CD1c-positive myeloid dendritic cell (primary cell): ENCODE measurements around the gene DEAF1.

Source experiments
- DNase-seq: peaks from one replicate; pipeline ENCODE4 v3.0.0-alpha.2; 2016; ENCODE audit errors: extremely low spot score

Gene DEAF1

DNA sequence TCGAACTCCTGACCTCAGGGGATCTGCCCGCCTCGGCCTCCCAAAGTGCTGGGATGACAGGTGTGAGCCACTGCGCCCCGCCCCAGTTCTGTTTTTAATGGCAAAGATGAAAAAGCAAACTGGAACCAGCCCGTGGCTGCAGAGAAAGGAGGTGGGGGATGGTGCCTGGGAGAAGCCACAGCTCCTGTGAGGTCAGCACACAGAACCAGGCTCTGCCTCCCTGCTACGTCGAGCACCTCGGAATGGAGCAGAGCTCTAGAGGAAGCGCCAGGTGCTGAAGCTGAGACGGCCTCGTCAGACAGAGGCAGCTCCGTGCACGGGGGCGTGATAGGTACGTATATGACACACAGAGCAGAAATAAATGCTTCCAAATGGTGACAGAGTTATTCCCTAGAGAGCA lies 49.5 kb downstream of the DEAF1 start:
- no peak for DNase-seq

DNA sequence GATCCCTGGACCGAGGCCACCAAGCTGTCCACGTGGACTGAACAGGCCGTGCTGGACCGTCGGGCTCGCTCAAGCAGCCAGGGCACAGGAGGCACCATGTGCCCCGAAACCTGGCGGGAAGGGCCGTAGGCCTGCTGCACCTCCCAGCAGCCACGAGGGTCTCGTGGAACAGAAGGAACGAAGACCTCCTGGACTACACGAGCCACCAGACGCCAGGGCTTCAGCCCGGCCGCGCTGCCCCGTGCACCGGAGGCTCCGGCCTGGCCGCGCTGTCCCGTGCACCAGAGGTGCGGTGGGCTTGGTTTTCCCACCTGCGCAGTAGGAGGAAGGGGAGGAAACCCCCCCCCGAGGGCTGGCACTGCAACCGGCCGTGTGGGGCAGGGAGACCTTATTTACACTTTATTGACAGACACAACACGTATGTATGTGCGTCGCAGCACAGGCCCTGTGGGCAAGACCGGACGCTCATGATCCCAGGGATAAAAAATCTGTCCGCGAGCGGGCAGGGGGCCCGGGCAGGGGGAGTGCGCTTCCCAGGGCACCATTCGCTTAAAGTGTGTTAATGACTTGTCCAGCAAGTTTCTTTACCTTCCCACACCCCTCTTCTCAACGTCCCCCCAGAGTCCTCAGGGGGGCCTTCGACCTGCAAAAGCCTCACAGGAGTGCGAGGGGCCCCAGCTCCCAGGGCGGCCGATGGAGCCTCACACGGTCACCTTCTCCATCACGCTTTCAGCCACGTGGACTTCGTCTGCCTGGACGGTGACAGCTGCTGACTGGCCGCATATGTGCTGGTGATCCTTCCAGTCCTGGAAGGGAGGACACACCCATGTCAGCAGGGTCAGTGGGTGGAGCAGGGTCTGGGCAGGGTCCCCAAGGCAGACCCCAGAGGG lies 50.9 kb downstream of the DEAF1 start:
- DNase-seq, result no peak

DNA sequence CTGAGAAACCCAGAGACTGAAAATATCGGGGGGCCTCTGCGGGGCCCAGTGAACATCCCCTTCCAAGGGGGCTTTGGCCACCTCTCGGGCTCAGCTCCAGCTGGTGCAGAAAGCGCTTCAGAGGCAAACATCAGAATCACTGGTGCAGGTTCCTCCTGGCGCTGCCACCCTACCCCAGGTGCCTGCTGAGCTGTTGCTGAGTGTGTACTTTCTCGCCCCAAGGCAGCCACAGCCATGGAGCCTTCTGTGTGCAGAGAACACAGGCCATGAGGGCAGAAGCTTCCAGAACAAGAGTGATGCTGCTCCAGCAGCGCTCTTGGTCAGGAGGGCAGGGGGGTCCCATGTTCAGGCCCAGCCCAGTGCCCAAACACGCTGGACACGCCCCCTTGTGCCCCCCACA lies 51.7 kb downstream of the DEAF1 start:
- DNase-seq, result no peak

DNA sequence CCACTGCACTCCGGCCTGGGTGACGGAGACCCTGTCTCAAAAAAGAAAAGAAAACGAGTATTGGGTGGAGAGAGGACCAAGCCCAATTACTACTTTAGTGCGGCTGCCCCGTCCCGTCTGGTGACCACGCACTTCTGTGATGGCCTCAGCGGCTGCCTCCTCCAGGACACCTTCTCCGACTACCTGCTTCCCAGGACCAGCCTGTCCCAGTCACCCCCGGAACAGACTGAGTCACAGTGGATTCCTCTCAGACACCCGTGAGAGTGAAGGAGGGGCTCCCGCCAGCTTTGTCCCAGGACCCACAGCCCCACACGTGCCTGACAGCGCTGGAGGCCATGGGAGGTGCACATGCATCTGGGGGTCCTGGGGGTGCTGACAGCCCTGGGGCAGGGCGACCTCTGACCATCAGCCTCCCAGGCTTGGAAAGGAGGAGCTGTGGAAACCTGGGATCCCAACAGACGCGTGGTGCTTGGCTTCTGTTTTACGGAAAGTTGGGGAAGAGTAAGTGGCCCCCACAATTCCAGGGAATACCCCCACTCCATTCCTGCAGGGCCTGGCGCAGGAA lies 53.1 kb downstream of the DEAF1 start:
- no peak for DNase-seq

DNA sequence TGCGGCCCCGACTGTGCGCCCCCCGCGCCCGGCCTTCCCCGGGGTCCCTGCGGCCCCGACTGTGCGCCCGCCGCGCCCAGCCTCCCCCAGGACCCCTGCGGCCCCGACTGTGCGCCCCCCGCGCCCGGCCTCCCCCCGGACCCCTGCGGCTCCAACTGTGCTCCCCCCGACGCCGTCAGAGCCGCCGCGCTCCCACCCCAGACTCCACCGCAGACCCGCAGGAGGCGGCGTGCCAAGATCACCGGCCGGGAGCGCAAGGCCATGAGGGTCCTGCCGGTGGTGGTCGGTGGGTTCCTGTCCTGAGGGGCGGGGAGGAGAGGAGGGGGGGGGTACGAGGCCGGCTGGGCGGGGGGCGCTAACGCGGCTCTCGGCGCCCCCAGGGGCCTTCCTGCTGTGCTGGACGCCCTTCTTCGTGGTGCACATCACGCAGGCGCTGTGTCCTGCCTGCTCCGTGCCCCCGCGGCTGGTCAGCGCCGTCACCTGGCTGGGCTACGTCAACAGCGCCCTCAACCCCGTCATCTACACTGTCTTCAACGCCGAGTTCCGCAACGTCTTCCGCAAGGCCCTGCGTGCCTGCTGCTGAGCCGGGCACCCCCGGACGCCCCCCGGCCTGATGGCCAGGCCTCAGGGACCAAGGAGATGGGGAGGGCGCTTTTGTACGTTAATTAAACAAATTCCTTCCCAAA lies 54.9 kb downstream of the DEAF1 start:
- DNase-seq, result peak; percentile 53

DNA sequence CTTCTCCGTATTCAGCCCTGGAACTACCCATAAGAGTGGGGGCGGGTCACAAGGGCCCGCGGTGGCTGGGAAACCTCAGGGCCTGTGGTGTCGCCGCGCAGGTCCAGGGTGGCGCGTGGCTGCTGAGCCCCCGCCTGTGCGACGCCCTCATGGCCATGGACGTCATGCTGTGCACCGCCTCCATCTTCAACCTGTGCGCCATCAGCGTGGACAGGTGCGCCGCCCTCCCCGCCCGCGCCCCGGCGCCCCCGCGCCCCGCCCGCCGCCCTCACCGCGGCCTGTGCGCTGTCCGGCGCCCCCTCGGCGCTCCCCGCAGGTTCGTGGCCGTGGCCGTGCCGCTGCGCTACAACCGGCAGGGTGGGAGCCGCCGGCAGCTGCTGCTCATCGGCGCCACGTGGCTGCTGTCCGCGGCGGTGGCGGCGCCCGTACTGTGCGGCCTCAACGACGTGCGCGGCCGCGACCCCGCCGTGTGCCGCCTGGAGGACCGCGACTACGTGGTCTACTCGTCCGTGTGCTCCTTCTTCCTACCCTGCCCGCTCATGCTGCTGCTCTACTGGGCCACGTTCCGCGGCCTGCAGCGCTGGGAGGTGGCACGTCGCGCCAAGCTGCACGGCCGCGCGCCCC lies 55.6 kb downstream of the DEAF1 start:
- no peak for DNase-seq

DNA sequence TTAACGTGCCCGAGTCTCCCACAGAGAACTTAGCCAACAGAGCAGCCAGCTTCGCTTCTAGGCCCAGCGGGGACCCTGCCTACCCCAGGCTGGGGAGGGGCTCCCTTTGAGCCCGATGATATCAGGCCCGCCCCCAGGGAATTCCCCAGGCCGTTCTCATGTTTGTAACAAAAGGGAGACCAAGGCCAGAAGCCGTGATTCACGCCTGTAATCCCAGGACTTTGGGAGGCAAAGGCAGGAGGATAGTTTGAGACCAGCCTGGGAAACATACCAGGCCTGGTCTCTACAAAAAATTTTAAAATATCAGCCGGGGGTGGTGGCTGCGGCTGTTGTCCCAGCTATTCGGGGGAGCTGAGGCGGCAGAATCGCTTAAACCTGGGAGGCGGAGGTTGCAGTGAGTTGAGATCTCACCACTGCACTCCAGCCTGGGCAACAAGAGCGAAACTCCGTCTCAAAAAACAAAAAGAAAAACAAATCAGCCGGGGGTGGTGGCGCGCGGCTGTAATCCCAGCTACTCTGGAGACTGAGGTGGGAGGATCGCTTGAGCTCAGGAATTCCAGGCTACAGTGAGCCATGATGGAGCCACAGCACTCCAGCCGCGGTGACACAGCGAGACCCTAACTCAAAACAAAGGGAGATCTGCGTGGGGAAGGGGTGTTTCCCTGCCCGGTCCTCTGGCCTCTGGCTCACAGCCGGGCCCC lies 56.2 kb downstream of the DEAF1 start:
- no peak for DNase-seq

DNA sequence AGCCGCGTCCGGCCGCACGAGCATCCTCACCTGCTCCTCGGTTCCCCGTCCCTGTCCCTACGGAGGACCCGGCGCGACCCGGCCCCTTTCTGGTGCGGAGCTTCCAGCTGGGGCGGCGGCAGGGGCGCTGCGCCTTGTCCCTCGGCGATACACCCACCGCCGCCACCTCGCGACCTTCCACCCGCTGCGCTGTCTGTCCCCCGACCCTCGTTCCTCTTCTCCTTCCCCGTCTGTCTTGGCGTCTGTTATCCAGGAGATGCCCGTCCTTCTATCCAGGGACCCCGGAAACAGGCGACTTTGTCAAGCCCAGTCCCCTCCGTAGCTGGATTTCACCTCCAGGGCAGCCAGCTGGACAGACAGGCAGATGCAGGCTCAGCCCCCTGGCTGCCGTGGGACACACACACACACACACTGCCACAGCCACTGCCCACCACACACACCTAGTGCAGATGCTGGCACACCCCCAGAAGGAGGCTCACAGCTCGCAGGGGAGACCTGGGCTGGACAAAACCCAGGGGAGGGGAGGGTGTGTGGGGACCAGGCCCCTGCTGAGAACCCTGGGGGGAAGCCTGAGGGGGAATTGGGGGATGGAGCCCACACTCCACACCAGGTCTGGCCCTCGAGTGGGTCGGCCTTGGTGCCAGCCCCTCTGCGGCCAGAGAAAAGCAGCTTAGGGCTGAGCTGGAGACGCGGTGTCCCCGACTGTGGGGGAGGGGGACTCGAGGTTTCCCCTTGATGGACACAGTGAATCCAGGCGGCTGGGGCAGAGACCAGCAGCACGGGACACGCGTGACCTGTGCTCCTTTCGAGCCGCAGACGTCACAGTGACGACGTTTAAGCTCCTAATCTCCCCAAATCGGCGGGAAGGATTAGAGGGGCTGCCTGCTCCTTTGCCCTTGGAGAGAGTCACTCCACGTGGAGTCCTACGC lies 57.2 kb downstream of the DEAF1 start:
- no peak for DNase-seq

DNA sequence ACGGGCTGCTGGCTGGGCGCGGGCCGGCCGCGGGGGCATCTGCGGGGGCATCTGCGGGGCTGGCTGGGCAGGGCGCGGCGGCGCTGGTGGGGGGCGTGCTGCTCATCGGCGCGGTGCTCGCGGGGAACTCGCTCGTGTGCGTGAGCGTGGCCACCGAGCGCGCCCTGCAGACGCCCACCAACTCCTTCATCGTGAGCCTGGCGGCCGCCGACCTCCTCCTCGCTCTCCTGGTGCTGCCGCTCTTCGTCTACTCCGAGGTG lies 57.8 kb downstream of the DEAF1 start:
- DNase-seq, result no peak

DNA sequence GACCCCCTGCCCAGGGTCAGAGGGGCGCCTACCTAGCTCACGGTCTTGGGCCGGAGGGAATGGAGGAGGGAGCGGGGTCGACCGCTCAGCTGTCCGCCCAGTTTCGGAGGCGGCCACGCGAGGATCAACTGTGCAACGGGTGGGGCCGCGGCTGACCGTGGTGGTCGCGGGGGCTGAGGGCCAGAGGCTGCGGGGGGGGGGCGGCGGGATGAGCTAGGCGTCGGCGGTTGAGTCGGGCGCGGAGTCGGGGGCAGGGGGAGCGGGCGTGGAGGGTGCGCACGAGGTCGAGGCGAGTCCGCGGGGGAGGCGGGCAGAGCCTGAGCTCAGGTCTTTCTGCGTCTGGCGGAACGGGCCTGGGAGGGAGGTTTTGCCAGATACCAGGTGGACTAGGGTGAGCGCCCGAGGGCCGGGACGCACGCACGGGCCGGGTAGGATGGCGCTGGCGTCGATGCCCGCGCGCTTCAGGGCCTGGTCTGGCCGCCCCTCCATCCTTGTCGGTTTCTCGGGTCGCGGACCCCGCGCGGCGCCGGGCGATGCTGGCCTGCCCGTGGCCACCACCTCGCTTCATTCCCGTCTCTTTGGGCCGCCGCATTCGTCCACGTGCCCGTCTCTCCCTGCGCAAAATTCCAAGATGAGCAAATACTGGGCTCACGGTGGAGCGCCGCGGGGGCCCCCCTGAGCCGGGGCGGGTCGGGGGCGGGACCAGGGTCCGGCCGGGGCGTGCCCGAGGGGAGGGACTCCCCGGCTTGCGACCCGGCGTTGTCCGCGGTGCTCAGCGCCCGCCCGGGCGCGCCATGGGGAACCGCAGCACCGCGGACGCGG lies 58.3 kb downstream of the DEAF1 start, which contains the start of gene DRD4:
Gene DRD4, plus strand, starts transcription at position 759 of the 822 bp plus-strand sequence. Its CDS starts 36 bp downstream, at position 795.
- DNase-seq, result no peak

DNA sequence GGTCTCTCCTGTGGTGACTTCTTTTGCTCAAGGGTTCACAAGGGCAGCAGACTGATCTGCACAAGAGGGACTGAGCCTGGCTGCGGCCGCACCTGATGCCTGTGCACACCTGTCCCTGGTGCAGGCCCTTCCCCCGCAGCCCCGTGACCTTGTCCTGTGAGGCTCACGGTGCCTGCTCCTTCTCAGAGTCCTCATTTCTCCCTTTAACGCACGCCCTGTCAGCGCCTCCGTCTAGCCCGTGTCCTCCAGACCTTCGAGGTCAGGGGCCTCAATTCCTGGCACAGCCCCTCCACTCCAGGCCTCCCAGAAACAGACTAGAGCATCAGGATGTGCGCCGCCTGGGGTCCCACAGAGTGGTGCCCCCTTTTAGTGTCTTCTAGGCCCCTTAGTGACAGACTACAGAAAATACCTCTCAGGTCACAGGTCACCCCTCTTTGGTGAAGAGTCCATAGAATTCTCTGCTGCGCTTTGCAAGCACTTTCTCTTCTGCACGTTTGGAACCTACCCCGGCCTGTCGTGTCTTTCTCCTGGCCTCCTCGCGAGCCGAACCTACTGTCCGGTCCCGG lies 59.0 kb downstream of the DEAF1 start:
- no peak for DNase-seq

DNA sequence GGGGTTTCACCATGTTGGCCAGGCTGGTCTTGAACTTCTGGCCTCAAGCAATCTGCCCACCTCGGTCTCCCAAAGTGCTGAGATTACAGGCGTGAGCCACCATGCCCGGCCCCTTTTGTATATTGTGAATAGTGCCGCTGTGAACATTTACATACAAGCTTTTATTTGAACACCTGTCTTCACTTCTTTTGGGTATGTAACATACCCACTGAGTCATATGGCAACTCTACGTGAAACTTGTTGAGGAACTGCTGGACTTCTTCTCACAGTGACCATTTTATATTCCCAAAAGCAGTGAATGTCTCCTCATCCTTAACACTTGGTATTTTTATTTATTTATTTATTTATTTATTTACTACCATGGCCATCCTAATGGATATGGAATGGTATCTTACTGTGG lies 64.2 kb downstream of the DEAF1 start:
- no peak for DNase-seq

DNA sequence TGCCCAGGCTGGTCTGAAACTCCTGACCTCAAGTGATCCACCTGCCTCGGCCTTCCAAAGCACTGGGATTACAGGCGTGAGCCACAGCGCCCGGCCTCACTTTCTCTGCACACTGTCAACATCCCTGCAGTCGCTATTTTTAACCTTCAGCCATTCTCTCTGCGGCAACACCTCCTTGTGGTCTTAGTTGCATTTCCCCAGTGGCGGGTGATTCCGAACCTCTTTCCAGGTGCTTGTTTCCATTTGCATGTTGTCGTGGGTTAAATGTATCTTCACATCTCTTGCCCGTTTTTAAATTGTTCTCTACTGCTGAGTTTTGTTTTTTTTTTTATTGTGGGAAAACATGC lies 65.8 kb downstream of the DEAF1 start:
- DNase-seq, result no peak

DNA sequence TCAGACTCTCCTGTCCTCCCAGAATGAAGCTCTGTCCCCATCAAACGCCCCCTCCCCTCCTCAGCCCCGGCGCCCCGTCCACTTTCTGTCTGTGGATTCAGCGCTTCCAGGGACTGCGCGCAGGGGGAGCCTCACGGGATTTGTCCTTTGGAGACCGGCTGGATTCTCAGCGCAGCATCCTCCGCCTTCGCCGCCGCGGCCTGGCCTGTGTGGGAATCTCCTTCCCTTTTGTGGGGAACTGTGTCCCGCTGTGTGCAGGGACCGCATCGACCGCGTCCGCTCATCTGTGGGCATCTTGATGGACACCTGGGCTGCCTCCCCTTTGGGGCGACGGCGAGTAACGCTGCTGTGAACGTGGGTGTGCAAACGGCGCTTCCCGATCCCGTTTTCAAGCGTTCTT lies 67.0 kb downstream of the DEAF1 start:
- DNase-seq, result no peak

DNA sequence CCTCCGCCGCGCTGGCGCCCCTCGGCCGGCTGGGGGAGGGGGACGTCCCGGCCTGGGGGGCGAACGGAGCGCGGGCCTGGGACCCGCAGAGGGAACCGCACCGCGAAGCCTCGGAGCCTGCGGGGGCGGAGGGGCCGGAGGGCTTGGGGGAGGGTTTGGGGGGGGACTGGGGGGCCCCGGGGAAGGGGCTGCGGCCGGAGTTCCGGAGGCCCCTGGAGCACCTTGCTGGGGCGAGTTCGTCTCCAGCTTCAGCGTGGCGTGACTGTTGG lies 67.8 kb downstream of the DEAF1 start:
- DNase-seq, result no peak

DNA sequence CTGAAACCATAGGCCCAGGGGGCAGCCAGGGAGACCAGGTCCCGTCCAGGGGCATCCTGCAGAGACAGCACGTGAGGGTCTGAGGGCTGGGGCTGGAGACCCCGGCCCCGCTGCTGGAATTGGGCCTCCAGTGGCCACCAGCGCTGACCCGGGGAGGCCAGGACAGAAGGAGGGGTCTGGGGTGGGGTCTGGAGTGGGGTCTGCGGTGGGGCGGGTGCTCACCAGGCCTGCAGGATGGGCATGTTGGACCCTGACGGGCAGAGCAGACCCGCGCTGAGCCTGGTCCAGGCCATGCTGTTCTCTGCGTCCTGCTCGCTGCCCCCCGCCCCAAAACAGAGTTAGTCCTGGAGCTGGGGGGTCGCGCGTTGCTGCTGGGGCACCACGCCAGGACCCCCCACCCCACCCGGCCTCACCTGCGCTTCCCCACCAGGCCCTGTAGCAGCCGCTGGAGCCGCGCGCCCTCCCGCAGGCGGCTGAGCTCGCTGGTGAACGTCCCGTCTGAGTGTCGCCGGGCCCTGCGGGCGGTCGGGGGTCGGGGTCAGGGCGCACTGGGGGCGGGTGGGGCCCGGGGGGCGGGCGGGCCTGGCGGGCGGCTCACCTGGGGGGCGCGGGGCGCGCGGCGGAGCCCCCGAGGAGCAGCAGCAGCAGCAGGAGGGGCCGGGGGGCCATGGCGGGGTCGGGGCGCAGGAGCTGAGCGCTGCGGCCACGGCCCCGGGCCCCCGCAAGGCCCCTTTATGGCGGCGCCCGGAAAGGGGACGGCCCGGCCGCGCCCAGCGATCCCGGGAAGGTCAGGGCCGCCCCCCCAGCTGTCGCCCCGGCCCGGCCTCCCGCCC lies 68.3 kb downstream of the DEAF1 start, which contains the start of gene SCT:
Gene SCT, minus strand, starts transcription at position 707 of the 833 bp plus-strand sequence. Its CDS starts 38 bp downstream, at position 669.
- no peak for DNase-seq

DNA sequence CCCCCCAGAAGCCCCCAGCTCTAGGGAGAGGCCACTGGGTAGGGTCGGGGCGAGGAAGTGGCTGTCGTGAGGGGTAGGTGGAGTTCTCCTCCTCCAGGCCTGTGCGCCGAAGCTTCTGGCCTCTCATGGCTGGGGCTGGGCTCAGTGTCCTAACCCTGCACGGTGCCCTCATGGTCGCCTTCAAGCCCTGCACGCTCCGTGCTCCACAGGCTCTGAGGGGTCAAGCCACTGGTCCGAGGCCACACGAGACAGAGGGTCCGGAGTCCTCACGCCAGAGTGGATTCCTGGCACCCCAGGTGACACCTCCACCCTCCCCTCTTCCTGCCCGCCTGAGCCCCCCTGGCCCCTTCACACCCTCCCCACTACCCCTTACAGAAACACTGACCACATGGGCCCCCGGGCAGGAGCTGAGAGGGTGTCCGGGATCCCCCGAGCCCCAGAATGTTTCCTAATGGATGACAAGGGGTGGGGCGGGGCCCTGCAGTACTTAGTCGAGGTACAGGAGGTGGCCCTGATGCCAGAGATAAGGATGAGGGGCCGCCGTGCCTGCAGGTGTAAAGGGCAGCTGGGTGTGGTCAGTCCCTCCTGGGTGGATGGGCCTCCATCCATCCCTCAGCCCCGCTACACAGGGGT lies 69.3 kb downstream of the DEAF1 start:
- DNase-seq, result no peak
